Measurements from ENCODE around the gene NCK2. TPM values are rescaled to one million over a fixed set of nuclear protein-coding genes. Genes with fewer than 3 reads are reported as not detected.

Gene NCK2
- polyA plus RNA-seq, 2 donors: 55.2 to 72.3 TPM

DNA sequence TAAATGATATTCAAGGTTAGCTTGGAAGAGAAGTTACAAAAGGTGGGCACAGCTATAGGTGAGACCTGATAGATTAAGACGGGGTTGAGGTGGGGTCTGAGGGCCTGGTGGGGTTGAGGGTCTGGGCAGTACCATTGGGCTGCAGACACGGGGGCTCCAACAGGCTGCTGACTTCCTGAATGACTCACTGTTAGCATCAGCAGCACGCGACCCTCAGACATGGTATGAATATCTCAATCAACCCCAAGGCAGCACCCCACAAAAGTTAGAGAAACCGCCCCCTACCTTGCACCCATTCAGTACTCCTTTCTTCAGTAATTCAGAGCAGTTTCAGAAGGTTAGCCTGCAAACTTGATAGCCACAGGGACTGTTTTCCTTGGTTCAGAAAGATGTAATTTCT, 10.8 kb upstream of the NCK2 start:
- Histone ChIP-seq H3K27ac (ENCODE audit: low read depth in 2 of 2, low read length in 1 of 2) (no peak overlapping the region), H3K27me3 (ENCODE audit: control insufficient read depth in 1 of 2, insufficient read depth in 2 of 2, low read length in 2 of 2) (no peaks in the 10 kb centered on the region), H3K9me3 (ENCODE audit: control insufficient read depth in 2 of 2, insufficient read depth in 1 of 2, low read depth in 1 of 2, low read length in 1 of 2) (no peaks in the 10 kb centered on the region), H3K36me3 (ENCODE audit: control insufficient read depth in 2 of 2, insufficient read depth in 2 of 2, low read length in 1 of 2) (no peaks in the 10 kb centered on the region), H3K4me1 (ENCODE audit: control insufficient read depth in 2 of 2, insufficient read depth in 2 of 2, low read length in 1 of 2) (peaks cover 0 to 4% of the 10 kb centered on the region in 2 donors), H3K4me3 (ENCODE audit: low read depth in 1 of 2, low read length in 2 of 2) (no peak overlapping the region)
- 81 to 88% methylated on average over 5 of the region's 5 CpGs for WGBS, 2 donors

DNA sequence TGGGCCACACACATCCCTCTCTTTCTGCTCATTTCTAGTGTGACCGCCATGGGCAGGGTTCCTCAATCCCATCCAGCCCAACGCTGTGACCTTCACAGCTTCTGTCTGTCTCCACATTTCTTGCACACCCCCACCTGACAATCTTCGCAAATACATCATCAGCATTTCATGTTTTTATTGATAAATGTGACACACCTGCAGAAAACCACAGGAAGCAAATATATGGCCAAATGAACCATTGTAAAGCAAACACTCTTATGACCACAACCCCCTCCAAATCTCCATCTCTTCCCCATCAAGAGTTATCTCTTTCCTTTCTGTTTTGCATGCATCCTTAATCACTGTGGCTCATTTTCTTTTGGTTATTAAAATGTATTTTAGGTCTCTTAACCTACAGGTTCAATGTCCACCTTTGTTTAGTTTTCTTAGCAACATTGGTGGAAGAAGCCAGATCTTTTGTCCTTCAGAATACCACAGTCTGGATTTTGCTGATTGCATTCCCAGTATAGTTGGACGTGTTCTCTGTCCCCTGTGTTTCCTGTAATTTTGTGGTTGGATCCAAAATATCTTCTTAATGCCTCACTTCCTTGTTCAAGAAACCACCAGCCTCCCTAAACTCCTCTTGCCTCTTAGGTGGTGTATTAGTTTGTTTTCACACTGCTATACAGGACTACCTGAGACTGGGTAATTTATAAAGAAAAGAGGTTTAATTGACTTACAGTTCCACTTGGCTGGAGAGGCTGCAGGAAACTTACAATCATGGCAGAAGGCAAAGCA, 9.8 kb upstream of the NCK2 start:
- WGBS, 2 donors: 77 to 80% methylated on average over 4 of the region's 4 CpGs
- Histone ChIP-seq H3K9me3 (ENCODE audit: control insufficient read depth in 2 of 2, insufficient read depth in 1 of 2, low read depth in 1 of 2, low read length in 1 of 2) (no peaks in the 10 kb centered on the region), H3K4me1 (ENCODE audit: control insufficient read depth in 2 of 2, insufficient read depth in 2 of 2, low read length in 1 of 2) (peaks cover 0 to 4% of the 10 kb centered on the region in 2 donors), H3K27ac (ENCODE audit: low read depth in 2 of 2, low read length in 1 of 2) (no peak overlapping the region), H3K36me3 (ENCODE audit: control insufficient read depth in 2 of 2, insufficient read depth in 2 of 2, low read length in 1 of 2) (no peaks in the 10 kb centered on the region), H3K27me3 (ENCODE audit: control insufficient read depth in 1 of 2, insufficient read depth in 2 of 2, low read length in 2 of 2) (no peaks in the 10 kb centered on the region), H3K4me3 (ENCODE audit: low read depth in 1 of 2, low read length in 2 of 2) (no peak overlapping the region)

DNA sequence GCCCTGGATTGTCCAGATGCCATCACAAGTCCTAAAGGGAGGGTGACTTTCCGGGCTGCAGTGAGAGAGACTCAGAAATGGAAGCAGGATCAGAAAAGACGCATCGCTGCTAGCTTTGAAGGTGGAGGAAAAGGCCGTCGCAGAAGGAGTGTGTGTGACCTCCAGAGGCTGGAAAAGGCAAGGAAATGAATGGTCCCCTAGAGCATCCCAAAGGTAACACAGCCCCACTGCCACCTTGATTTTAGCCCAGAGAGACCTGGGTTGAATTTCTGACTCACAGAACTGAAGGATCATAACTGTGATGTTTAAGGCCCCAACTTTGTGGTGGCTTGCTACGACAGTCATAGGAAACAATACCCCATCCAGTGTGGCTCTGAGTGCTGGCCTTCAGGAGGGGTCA, 8.6 kb upstream of the NCK2 start:
- H3K9me3 ChIP-seq (ENCODE audit: control insufficient read depth in 2 of 2, insufficient read depth in 1 of 2, low read depth in 1 of 2, low read length in 1 of 2): no peaks in the 10 kb centered on the region
- H3K36me3 ChIP-seq (ENCODE audit: control insufficient read depth in 2 of 2, insufficient read depth in 2 of 2, low read length in 1 of 2): no peaks in the 10 kb centered on the region
- H3K4me1 ChIP-seq (ENCODE audit: control insufficient read depth in 2 of 2, insufficient read depth in 2 of 2, low read length in 1 of 2): peaks cover 0 to 4% of the 10 kb centered on the region in 2 donors
- no peak overlapping the region for H3K4me3 ChIP-seq (ENCODE audit: low read depth in 1 of 2, low read length in 2 of 2)
- H3K27me3 ChIP-seq (ENCODE audit: control insufficient read depth in 1 of 2, insufficient read depth in 2 of 2, low read length in 2 of 2): no peaks in the 10 kb centered on the region
- WGBS, 2 donors: 96 to 98% methylated on average over 6 of the region's 6 CpGs
- H3K27ac ChIP-seq (ENCODE audit: low read depth in 2 of 2, low read length in 1 of 2): no peak overlapping the region

DNA sequence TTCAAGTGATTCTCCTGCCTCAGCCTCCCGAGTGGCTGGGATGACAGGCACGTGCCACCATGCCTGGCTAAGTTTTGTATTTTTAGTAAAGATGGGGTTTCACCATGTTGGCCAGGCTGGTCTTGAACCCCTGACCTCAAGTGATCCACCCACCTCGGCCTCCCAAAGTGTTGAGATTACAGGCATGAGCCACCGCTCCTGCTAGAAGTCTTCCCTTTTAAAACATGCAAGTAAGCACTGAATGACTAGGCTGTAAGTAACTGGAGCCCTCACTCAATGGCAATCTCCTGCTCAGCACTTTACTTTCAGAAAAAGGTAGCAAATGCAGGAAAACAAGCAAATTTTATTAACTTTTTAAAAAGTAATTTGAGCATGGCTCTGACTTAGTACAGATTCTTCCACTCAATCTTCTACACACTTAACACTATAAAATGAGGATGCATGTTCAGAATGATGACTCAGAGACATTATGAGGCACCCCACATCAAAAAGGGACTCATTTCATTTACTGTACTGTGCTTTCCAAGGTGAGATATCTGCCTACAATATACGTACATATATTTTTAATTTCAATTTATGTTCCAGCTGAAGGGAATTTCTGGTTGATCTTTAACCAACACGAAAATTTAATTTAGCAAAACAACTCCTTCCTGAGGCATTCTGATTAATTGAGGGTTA, 6.6 kb upstream of the NCK2 start:
- H3K4me3 ChIP-seq (ENCODE audit: low read depth in 1 of 2, low read length in 2 of 2): no peak overlapping the region
- H3K36me3 ChIP-seq (ENCODE audit: control insufficient read depth in 2 of 2, insufficient read depth in 2 of 2, low read length in 1 of 2): no peaks in the 10 kb centered on the region
- H3K27me3 ChIP-seq (ENCODE audit: control insufficient read depth in 1 of 2, insufficient read depth in 2 of 2, low read length in 2 of 2): no peaks in the 10 kb centered on the region
- no peak overlapping the region for H3K27ac ChIP-seq (ENCODE audit: low read depth in 2 of 2, low read length in 1 of 2)
- peaks cover 0 to 4% of the 10 kb centered on the region in 2 donors for H3K4me1 ChIP-seq (ENCODE audit: control insufficient read depth in 2 of 2, insufficient read depth in 2 of 2, low read length in 1 of 2)
- WGBS, 2 donors: 79 to 83% methylated on average over 6 of the region's 6 CpGs
- no peaks in the 10 kb centered on the region for H3K9me3 ChIP-seq (ENCODE audit: control insufficient read depth in 2 of 2, insufficient read depth in 1 of 2, low read depth in 1 of 2, low read length in 1 of 2)

DNA sequence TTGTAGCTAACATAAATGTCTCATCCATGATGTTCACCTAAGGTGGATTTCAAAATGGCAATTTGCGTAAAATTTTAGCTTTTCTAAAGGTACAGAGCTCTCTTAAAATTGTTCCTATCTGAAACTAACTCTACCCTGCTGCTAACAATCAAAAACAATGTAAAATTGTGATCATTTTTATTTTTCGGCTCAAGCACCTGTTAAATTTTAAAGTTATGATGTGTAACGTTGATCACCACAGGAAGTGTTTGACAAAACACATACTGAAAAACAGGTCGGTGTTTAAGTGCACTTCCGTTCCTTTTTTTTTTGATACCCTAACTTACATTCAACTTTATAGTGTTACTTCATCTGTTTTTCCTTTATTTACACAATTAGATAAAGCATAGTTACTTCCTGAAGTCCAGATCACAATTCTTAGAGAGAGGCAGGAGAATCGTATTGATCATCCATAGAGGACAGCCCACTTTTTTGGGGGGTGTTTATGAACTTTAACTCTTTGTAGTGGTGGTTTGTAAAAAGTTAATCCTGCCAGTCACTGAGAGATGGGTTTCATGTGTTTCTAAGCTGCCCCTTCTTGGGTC, 6.0 kb upstream of the NCK2 start:
- H3K27me3 ChIP-seq (ENCODE audit: control insufficient read depth in 1 of 2, insufficient read depth in 2 of 2, low read length in 2 of 2): no peaks in the 10 kb centered on the region
- no peaks in the 10 kb centered on the region for H3K36me3 ChIP-seq (ENCODE audit: control insufficient read depth in 2 of 2, insufficient read depth in 2 of 2, low read length in 1 of 2)
- no peaks in the 10 kb centered on the region for H3K9me3 ChIP-seq (ENCODE audit: control insufficient read depth in 2 of 2, insufficient read depth in 1 of 2, low read depth in 1 of 2, low read length in 1 of 2)
- 62 to 73% methylated on average over 6 of the region's 6 CpGs for WGBS, 2 donors
- H3K4me3 ChIP-seq (ENCODE audit: low read depth in 1 of 2, low read length in 2 of 2): no peak overlapping the region
- H3K27ac ChIP-seq (ENCODE audit: low read depth in 2 of 2, low read length in 1 of 2): no peak overlapping the region
- peaks cover 0 to 4% of the 10 kb centered on the region in 2 donors for H3K4me1 ChIP-seq (ENCODE audit: control insufficient read depth in 2 of 2, insufficient read depth in 2 of 2, low read length in 1 of 2)

DNA sequence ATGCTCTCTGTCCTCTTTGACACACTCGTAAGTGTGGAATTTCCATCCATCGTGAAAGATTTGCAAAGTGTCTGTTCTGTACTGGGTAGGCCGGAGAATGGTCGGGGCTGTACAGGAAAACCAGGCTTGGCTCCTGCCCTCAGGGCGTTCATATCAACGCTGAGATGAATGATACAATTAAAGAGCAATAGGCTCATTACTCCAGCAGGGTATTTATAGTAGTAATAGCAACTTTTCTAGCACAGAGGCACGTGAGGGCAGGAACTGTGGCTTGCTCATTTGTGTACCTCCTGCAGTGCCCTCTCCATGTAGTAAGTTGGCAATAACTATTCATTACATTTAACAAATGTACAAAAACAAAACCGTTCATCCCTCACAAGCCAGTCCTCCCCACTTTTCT, 5.3 kb upstream of the NCK2 start:
- Histone ChIP-seq H3K27me3 (ENCODE audit: control insufficient read depth in 1 of 2, insufficient read depth in 2 of 2, low read length in 2 of 2) (no peaks in the 10 kb centered on the region), H3K4me3 (ENCODE audit: low read depth in 1 of 2, low read length in 2 of 2) (no peak overlapping the region), H3K27ac (ENCODE audit: low read depth in 2 of 2, low read length in 1 of 2) (no peak overlapping the region), H3K36me3 (ENCODE audit: control insufficient read depth in 2 of 2, insufficient read depth in 2 of 2, low read length in 1 of 2) (no peaks in the 10 kb centered on the region), H3K9me3 (ENCODE audit: control insufficient read depth in 2 of 2, insufficient read depth in 1 of 2, low read depth in 1 of 2, low read length in 1 of 2) (no peaks in the 10 kb centered on the region), H3K4me1 (ENCODE audit: control insufficient read depth in 2 of 2, insufficient read depth in 2 of 2, low read length in 1 of 2) (peaks cover 0 to 4% of the 10 kb centered on the region in 2 donors)
- WGBS, 2 donors: 56 to 69% methylated on average over 8 of the region's 8 CpGs

DNA sequence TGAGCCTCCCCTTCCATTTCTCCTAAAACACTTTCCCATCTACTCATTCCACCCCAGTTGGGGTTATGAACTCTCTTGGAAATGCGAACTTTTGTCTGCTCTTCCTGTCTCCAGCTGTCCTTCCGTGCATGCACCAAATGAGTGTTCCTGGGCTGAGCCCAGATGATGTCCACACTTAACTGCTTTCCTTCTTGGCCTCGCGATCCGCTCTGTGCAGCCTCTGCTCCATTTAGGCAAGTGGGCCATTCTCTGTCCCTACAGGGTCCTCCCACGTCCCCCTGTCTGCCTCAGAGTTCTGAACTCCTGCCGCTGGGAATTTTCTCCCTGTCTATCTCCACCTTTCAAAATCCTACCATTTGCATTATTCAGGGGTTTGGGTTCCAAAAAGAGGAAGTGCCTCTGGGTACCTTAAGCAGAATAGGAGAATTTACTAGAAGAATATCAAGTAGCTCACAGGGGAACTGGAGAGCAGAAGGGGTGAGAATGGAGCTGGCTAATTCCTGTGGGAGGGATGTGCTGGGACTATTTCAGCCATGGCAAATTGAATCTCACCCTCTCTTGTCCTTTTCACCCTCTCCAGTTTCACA, 4.7 kb upstream of the NCK2 start:
- 86 to 93% methylated on average over 7 of the region's 7 CpGs for WGBS, 2 donors
- Histone ChIP-seq H3K27ac (ENCODE audit: low read depth in 2 of 2, low read length in 1 of 2) (no peak overlapping the region), H3K4me3 (ENCODE audit: low read depth in 1 of 2, low read length in 2 of 2) (no peak overlapping the region), H3K4me1 (ENCODE audit: control insufficient read depth in 2 of 2, insufficient read depth in 2 of 2, low read length in 1 of 2) (peaks cover 0 to 2% of the 10 kb centered on the region in 2 donors), H3K27me3 (ENCODE audit: control insufficient read depth in 1 of 2, insufficient read depth in 2 of 2, low read length in 2 of 2) (no peaks in the 10 kb centered on the region), H3K9me3 (ENCODE audit: control insufficient read depth in 2 of 2, insufficient read depth in 1 of 2, low read depth in 1 of 2, low read length in 1 of 2) (no peaks in the 10 kb centered on the region), H3K36me3 (ENCODE audit: control insufficient read depth in 2 of 2, insufficient read depth in 2 of 2, low read length in 1 of 2) (no peaks in the 10 kb centered on the region)

DNA sequence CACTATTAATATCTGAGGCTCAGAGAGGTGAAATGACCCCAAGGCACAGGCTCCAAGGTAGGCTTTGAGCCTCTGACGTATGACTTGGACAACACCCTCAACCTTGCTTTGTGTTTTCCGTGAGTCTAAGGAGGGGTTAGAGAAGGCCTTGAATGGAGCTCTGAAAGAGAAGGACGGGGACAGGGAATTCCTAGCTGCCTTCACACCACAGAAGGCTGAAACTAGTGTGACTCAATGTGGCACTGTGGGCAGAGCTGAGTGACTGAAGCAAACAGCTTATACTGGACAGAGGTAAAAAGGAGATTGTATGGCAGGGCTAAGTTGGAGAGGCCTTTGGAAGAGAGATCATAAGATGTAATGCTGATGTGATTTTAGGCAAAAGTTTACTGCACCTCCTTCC, 3.5 kb upstream of the NCK2 start:
- H3K36me3 ChIP-seq (ENCODE audit: control insufficient read depth in 2 of 2, insufficient read depth in 2 of 2, low read length in 1 of 2): no peaks in the 10 kb centered on the region
- no peaks in the 10 kb centered on the region for H3K9me3 ChIP-seq (ENCODE audit: control insufficient read depth in 2 of 2, insufficient read depth in 1 of 2, low read depth in 1 of 2, low read length in 1 of 2)
- no peak overlapping the region for H3K27ac ChIP-seq (ENCODE audit: low read depth in 2 of 2, low read length in 1 of 2)
- H3K27me3 ChIP-seq (ENCODE audit: control insufficient read depth in 1 of 2, insufficient read depth in 2 of 2, low read length in 2 of 2): no peaks in the 10 kb centered on the region
- H3K4me3 ChIP-seq (ENCODE audit: low read depth in 1 of 2, low read length in 2 of 2): no peak overlapping the region
- H3K4me1 ChIP-seq (ENCODE audit: control insufficient read depth in 2 of 2, insufficient read depth in 2 of 2, low read length in 1 of 2): peaks cover 0 to 2% of the 10 kb centered on the region in 2 donors
- WGBS, 2 donors: 79 to 83% methylated on average over 3 of the region's 3 CpGs

DNA sequence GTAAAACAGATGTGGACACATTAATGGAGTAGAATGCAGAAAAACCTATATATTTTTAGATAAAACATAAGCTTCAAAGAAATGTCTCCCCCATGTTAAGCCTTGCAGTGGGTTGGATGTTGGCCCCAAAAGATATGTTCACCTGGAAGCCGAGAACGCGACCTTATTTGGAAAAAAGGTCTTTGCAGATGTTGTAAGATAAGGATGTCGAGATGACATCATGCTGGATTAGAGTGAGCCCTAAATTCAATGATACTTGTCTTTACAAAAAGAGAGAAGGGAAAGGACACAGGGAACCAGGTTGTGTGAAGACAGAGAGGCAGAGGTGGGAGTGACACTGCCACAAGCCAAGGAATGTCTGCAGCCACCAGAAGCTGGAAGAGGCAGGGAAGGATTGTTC, 3.1 kb upstream of the NCK2 start:
- Histone ChIP-seq H3K4me1 (ENCODE audit: control insufficient read depth in 2 of 2, insufficient read depth in 2 of 2, low read length in 1 of 2) (peaks cover 0 to 2% of the 10 kb centered on the region in 2 donors), H3K27me3 (ENCODE audit: control insufficient read depth in 1 of 2, insufficient read depth in 2 of 2, low read length in 2 of 2) (no peaks in the 10 kb centered on the region), H3K4me3 (ENCODE audit: low read depth in 1 of 2, low read length in 2 of 2) (no peak overlapping the region), H3K36me3 (ENCODE audit: control insufficient read depth in 2 of 2, insufficient read depth in 2 of 2, low read length in 1 of 2) (no peaks in the 10 kb centered on the region), H3K9me3 (ENCODE audit: control insufficient read depth in 2 of 2, insufficient read depth in 1 of 2, low read depth in 1 of 2, low read length in 1 of 2) (no peaks in the 10 kb centered on the region), H3K27ac (ENCODE audit: low read depth in 2 of 2, low read length in 1 of 2) (no peak overlapping the region)
- WGBS, 2 donors: 96 to 98% methylated on average over 4 of the region's 4 CpGs

Data from esophagus (tissue), 2 donors.